ENCODE data around the gene LRRC43. TPM values are rescaled to one million over a fixed set of nuclear protein-coding genes. Genes with fewer than 3 reads are reported as not detected.

Gene LRRC43
- total and polyA plus RNA-seq, 12 donors = 0.17 to 4.5 (median 1.1) TPM

DNA sequence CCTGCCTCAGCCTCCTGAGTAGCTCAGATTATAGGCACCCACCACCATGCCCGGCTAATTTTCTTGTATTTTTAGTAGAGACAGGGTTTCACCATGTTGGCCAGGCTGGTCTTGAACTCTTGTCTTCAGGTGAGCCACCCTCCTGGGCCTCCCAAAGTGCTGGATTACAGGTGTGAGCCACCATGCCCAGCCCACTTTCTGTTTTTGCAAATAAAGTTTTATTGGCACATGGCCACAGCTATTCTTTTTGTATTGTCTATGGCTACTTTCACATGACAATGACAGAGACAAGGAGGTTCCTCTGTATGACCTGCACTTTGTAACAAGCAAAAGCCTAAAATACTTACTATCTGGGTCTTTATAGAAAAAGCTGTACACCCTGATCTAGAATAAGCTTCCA, 62.6 kb downstream of the LRRC43 start:
- H3K4me1 ChIP-seq (replicated peaks in 1 of 2) = no peaks in the 10 kb centered on the region
- intact Hi-C loops (cut with DNase I) = no loop called here
- no peak overlapping the region for H3K4me3 ChIP-seq
- H3K27me3 ChIP-seq = no peaks in the 10 kb centered on the region
- TF ChIP-seq, protein P1, sequence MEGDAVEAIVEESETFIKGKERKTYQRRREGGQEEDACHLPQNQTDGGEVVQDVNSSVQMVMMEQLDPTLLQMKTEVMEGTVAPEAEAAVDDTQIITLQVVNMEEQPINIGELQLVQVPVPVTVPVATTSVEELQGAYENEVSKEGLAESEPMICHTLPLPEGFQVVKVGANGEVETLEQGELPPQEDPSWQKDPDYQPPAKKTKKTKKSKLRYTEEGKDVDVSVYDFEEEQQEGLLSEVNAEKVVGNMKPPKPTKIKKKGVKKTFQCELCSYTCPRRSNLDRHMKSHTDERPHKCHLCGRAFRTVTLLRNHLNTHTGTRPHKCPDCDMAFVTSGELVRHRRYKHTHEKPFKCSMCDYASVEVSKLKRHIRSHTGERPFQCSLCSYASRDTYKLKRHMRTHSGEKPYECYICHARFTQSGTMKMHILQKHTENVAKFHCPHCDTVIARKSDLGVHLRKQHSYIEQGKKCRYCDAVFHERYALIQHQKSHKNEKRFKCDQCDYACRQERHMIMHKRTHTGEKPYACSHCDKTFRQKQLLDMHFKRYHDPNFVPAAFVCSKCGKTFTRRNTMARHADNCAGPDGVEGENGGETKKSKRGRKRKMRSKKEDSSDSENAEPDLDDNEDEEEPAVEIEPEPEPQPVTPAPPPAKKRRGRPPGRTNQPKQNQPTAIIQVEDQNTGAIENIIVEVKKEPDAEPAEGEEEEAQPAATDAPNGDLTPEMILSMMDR (IDR thresholded peaks at IDR 0.05) = no peak
- TF ChIP-seq POLR2A (IDR thresholded peaks at IDR 0.05) = no peak
- no peaks in the 10 kb centered on the region for H3K9me3 ChIP-seq (replicated peaks in 1 of 3)
- peaks cover 0 to 34% of the 10 kb centered on the region in 2 donors for H3K36me3 ChIP-seq (replicated peaks in 1 of 2)
- H3K27ac ChIP-seq = no peak overlapping the region
- WGBS, 4 donors = 94 to 100% (median 98%) methylated on average over 1 of the region's 1 CpG
- DNase-seq = peak in 1 of 7 donors; percentile 35

DNA sequence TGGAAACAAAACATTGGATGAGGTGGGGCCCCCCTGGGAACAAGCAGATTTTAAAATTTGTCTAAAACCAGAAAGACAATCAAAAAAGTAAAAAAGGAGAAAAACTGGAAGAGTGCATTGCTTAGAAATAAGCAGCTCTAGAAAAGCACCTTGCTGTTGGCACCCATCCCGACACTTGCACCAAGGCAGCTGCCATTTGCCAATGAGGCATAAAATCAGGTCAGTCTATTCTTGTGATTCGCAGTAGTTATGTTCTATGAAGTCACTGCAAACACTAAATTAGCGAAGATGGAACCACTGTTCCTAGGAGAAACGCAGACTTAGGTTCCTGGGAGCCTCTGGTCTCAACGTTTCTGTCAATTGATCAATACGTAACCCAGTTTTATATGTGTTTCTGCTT, 67.1 kb downstream of the LRRC43 start:
- DNase-seq = peak in 1 of 7 donors; percentile 48
- no peak overlapping the region for H3K4me3 ChIP-seq
- H3K4me1 ChIP-seq (replicated peaks in 1 of 2) = no peaks in the 10 kb centered on the region
- WGBS, 4 donors = 93 to 96% (median 94%) methylated on average over 6 of the region's 6 CpGs
- H3K9me3 ChIP-seq (replicated peaks in 1 of 3) = no peaks in the 10 kb centered on the region
- no peak for TF ChIP-seq POLR2A (IDR thresholded peaks at IDR 0.05)
- H3K27me3 ChIP-seq = no peaks in the 10 kb centered on the region
- intact Hi-C loops (cut with DNase I) = no loop called here
- peaks cover 0 to 28% of the 10 kb centered on the region in 2 donors for H3K36me3 ChIP-seq (replicated peaks in 1 of 2)
- no peak overlapping the region for H3K27ac ChIP-seq

DNA sequence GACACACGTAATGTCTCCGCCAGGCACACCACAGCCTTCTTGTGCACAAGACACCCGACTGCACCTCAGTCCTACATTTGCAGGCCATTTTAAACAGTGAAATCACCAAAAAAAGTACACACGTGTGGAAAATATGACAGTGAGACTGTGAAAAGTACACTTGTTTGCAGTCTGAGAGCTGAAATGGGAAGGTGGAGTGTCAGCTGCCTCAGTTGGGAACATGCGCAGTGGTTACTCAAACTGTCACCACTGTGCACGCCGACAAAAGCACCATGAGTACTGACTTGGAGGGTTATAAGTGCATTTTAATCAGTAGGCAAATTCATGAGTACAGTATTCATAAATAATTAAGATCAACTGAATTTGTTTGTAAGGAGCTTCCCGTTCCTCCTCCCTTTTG, 67.6 kb downstream of the LRRC43 start:
- intact Hi-C loops (cut with DNase I) = no loop called here
- H3K4me1 ChIP-seq (replicated peaks in 1 of 2) = no peaks in the 10 kb centered on the region
- 92 to 96% (median 94%) methylated on average over 8 of the region's 8 CpGs for WGBS, 4 donors
- no peaks in the 10 kb centered on the region for H3K27me3 ChIP-seq
- peaks cover 0 to 28% of the 10 kb centered on the region in 2 donors for H3K36me3 ChIP-seq (replicated peaks in 1 of 2)
- no peak overlapping the region for H3K27ac ChIP-seq
- DNase-seq = peak in 1 of 7 donors; percentile 34
- TF ChIP-seq, protein P1 (IDR thresholded peaks at IDR 0.05) = no peak
- no peak for TF ChIP-seq POLR2A (IDR thresholded peaks at IDR 0.05)
- no peak overlapping the region for H3K4me3 ChIP-seq
- H3K9me3 ChIP-seq (replicated peaks in 1 of 3) = no peaks in the 10 kb centered on the region

Small RNAs within 50 kb of the gene (small RNA-seq; reads per million reads assigned to genes)
- 0.08 to 0.12 reads per million in 2 donors for gene DIABLO

Other genes with a start within 250 kb of the LRRC43 start
- 10 to 100 TPM in 1 of 9 donors, 1 to 10 TPM in 8; 3.9 to 11.5 (median 5.2) TPM for gene BCL7A, start 161.2 kb upstream of the LRRC43 start, total RNA-seq
- gene BCL7A, start 161.2 kb upstream of the LRRC43 start, polyA plus RNA-seq = 1 to 10 TPM; 1.6 to 4.6 (median 2.3) TPM
- gene MLXIP, start 104.4 kb upstream of the LRRC43 start, total RNA-seq = 10 to 100 TPM; 13.7 to 79.1 (median 42.2) TPM
- 10 to 100 TPM; 29.1 to 98.1 (median 29.3) TPM for gene MLXIP, start 104.4 kb upstream of the LRRC43 start, polyA plus RNA-seq
- not detected for gene IL31, start 8.9 kb upstream of the LRRC43 start, total RNA-seq
- gene IL31, start 8.9 kb upstream of the LRRC43 start, polyA plus RNA-seq = not detected
- 1 to 10 TPM in 2 of 9 donors, under 1 TPM in 2, not detected in 5; 0.17 to 4.0 (median 0.68) TPM for gene B3GNT4, start 20.6 kb downstream of the LRRC43 start, total RNA-seq
- gene B3GNT4, start 20.6 kb downstream of the LRRC43 start, polyA plus RNA-seq = 1 to 10 TPM in 2 of 3 donors, under 1 TPM in 1; 0.74 to 1.9 (median 1.1) TPM
- gene DIABLO, start 42.9 kb downstream of the LRRC43 start, total RNA-seq = 10 to 100 TPM; 40.2 to 95.3 (median 50.1) TPM
- 100 to 1,000 TPM in 1 of 3 donors, 10 to 100 TPM in 2; 55.6 to 100 (median 84.1) TPM for gene DIABLO, start 42.9 kb downstream of the LRRC43 start, polyA plus RNA-seq
- gene VPS33A, start 83.4 kb downstream of the LRRC43 start, total RNA-seq = 10 to 100 TPM; 15.2 to 35.3 (median 22.8) TPM
- gene VPS33A, start 83.4 kb downstream of the LRRC43 start, polyA plus RNA-seq = 10 to 100 TPM in 2 of 3 donors, 1 to 10 TPM in 1; 9.7 to 28.3 (median 10.1) TPM
- 100 to 1,000 TPM in 3 of 9 donors, 10 to 100 TPM in 6; 50.8 to 134 (median 92.5) TPM for gene CLIP1, start 239.5 kb downstream of the LRRC43 start, total RNA-seq
- gene CLIP1, start 239.5 kb downstream of the LRRC43 start, polyA plus RNA-seq = 100 to 1,000 TPM in 1 of 3 donors, 10 to 100 TPM in 2; 22.8 to 112 (median 41.0) TPM